ENCODE measurements around the gene OOSP1. TPM values are rescaled to one million over a fixed set of nuclear protein-coding genes. Genes with fewer than 3 reads are reported as not detected.

OOSP1 gene
- total RNA-seq, 1 donor from 2014 or later: not detected

DNA sequence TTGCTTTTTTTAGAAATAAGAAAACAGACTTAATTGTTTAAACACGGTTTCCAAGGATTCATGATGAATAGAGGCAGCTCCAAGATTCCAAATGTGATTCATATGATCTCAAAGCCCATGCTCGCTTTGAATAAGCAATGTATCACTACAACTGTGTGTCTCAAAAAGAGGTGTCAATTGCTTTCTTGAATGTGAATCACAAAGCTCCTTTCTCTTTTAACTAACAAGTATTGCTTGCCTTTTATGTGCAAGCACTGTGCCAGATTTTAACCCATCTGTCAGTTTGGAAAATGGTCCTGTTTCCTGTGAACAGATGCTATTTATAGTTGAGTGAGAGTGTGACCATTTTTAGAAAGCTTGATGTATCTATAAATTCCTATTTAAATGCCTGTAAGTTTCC is 6.5 kb downstream of the OOSP1 start:
- Mint-ChIP-seq H3K4me3 (no peak overlapping the region), H3K27ac (no peak overlapping the region), H3K36me3 (no peaks in the 10 kb centered on the region), H3K4me1 (no peaks in the 10 kb centered on the region), H3K9me3 (no peaks in the 10 kb centered on the region), H3K27me3 (ENCODE audit: low read depth) (peaks cover 3% of the 10 kb centered on the region)
- no peak for DNase-seq (ENCODE audit: low spot score in 2 of 2, unreplicated experiment in 2 of 2)
- TF ChIP-seq, protein P1, sequence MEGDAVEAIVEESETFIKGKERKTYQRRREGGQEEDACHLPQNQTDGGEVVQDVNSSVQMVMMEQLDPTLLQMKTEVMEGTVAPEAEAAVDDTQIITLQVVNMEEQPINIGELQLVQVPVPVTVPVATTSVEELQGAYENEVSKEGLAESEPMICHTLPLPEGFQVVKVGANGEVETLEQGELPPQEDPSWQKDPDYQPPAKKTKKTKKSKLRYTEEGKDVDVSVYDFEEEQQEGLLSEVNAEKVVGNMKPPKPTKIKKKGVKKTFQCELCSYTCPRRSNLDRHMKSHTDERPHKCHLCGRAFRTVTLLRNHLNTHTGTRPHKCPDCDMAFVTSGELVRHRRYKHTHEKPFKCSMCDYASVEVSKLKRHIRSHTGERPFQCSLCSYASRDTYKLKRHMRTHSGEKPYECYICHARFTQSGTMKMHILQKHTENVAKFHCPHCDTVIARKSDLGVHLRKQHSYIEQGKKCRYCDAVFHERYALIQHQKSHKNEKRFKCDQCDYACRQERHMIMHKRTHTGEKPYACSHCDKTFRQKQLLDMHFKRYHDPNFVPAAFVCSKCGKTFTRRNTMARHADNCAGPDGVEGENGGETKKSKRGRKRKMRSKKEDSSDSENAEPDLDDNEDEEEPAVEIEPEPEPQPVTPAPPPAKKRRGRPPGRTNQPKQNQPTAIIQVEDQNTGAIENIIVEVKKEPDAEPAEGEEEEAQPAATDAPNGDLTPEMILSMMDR (IDR thresholded peaks at IDR 0.05; ENCODE audit: unreplicated experiment): no peak

DNA sequence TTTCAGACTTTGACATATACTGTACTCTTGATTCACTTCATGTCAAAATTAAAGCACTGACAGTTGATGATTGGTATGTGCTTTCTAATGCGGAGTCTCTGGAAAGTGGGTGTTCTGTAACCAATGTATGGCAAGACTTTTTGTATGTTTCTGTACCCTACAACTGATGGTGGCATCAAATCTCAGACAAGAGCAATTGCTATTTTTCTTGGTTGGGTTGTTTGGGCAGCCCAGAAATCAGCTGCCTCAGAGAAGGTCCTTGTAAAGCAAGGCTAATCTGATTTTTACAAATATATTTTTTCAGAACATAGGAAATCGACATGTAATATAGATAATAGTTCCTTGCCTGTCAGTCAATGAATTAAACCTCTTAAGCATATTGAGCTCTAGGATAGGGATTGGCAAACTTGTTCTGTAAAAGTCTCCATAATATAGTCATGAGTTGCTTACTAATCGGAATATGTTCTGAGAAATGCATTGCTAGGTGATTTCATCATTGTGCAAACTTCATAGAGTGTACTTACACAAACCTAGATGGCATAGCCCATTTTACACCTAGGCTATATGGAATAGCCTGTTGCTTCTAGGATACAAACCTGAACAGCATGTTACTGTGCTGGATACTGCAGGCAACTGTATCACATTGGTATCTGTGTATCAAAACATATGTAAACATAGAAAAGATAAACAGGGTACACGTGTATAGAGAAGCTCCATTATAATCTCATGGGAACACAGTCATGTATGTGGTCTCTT is 15.4 kb downstream of the OOSP1 start:
- TF ChIP-seq, protein P1 (IDR thresholded peaks at IDR 0.05; ENCODE audit: unreplicated experiment): no peak
- H3K4me3 Mint-ChIP-seq: no peak overlapping the region
- peaks cover 12% of the 10 kb centered on the region for H3K27me3 Mint-ChIP-seq (ENCODE audit: low read depth)
- no peaks in the 10 kb centered on the region for H3K36me3 Mint-ChIP-seq
- no peak overlapping the region for H3K27ac Mint-ChIP-seq
- H3K4me1 Mint-ChIP-seq: peaks cover 2% of the 10 kb centered on the region
- H3K9me3 Mint-ChIP-seq: no peaks in the 10 kb centered on the region
- no peak for DNase-seq (ENCODE audit: low spot score in 2 of 2, unreplicated experiment in 2 of 2)

DNA sequence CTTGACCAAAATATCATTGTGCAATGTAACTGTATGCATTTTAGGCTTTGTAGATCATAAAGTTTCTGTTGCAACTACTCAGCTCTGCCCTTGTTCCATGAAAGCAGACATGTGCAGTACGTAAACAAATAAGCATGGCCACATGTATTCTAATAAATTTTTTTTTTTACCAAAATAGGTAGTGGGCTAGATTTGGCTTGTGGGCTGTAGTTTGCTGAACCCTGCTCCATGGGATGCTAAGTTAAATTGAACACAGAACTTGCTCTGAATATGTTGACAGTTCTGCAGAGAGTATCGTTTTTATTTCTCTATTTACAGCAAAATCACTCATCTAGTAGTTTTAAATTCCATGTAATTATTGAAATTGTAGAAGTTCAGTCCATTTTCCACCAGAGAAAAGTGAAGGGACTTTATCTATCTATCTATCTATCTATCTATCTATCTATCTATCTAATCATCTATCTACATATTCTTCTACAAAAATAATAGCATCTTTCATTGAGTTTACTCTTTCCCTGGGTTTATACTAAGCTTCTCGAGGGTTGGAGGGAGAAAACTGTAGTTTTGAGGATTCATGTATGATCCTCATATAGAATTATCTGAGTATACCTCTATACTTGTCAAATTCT is 16.1 kb downstream of the OOSP1 start:
- H3K9me3 Mint-ChIP-seq: no peaks in the 10 kb centered on the region
- peaks cover 2% of the 10 kb centered on the region for H3K4me1 Mint-ChIP-seq
- no peaks in the 10 kb centered on the region for H3K36me3 Mint-ChIP-seq
- H3K27ac Mint-ChIP-seq: no peak overlapping the region
- peaks cover 10% of the 10 kb centered on the region for H3K27me3 Mint-ChIP-seq (ENCODE audit: low read depth)
- H3K4me3 Mint-ChIP-seq: no peak overlapping the region
- TF ChIP-seq, protein P1 (IDR thresholded peaks at IDR 0.05; ENCODE audit: unreplicated experiment): no peak
- no peak for DNase-seq (ENCODE audit: low spot score in 2 of 2, unreplicated experiment in 2 of 2)

DNA sequence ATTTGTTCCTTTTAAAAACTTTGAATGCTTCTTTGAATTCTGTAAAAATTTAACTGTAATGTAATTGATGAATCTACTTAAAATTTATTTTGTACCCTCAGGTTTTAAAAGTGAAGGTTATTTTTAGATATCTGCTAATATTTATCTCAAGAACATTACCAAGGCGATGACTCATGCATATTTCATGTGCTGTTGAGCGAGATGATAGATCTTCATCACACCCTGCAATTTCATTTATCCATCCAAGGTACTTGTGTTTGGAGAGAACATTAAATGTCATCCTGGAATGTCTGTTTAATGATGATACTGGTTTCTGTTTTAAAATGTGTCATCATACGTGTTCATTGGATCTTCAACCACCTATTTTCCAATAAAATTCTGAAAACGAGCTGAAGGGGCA is 18.9 kb downstream of the OOSP1 start:
- DNase-seq (ENCODE audit: low spot score in 2 of 2, unreplicated experiment in 2 of 2): no peak
- Mint-ChIP-seq H3K27me3 (ENCODE audit: low read depth) (peaks cover 7% of the 10 kb centered on the region), H3K36me3 (no peaks in the 10 kb centered on the region), H3K27ac (no peak overlapping the region), H3K9me3 (no peaks in the 10 kb centered on the region), H3K4me3 (no peak overlapping the region), H3K4me1 (peaks cover 2% of the 10 kb centered on the region)
- TF ChIP-seq, protein P1 (IDR thresholded peaks at IDR 0.05; ENCODE audit: unreplicated experiment): no peak

DNA sequence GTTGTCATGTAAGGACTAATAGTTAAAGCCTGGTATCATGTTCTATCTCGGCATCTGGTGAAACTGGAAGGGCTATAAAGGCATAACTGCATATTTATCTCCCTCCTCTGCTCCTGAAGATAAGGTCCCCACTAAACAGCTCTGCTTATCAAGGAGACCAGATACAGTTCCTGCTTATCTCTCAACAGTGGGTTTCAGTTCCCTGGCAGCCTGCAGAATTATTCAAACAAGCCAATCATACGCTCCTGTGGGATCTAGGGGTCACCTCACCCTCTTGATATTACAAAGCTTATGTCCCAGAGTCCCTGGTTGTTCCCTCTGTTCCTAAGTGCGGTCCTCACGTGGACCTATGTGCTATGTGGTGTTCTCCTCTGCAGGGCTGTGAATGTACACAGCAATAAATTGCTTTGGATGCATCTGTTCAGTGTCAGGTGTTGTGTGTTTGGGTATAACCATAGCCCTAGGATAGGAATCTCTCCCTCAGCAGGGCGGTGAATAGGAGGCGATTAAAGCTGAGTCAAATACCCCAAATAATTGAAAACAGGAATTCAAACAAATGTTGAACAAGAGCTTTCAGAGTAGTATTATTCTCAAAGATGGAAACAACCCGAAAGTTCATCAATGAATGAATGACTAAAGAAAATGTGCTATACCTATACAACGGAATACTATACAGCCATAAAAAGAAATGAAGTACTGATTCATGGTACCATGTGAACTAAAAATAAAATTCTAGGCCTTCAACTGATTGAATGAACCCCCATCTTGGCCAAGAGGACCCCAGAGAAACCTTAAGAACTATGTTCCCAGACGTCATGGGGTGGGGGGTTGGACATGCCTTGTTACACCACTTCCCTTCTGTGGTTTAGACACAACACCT is 22.5 kb downstream of the OOSP1 start:
- no peaks in the 10 kb centered on the region for H3K9me3 Mint-ChIP-seq
- peaks cover 2% of the 10 kb centered on the region for H3K4me1 Mint-ChIP-seq
- TF ChIP-seq, protein P1 (IDR thresholded peaks at IDR 0.05; ENCODE audit: unreplicated experiment): no peak
- H3K27ac Mint-ChIP-seq: no peak overlapping the region
- no peak for DNase-seq (ENCODE audit: low spot score in 2 of 2, unreplicated experiment in 2 of 2)
- H3K36me3 Mint-ChIP-seq: no peaks in the 10 kb centered on the region
- peaks cover 6% of the 10 kb centered on the region for H3K27me3 Mint-ChIP-seq (ENCODE audit: low read depth)
- no peak overlapping the region for H3K4me3 Mint-ChIP-seq

All from mesothelial cell of epicardium (in vitro differentiated cells).